Bronchial epithelial cell (primary cell): ENCODE results near the gene CA5A. TPM values are rescaled to one million over a fixed set of nuclear protein-coding genes. Genes with fewer than 3 reads are reported as not detected.
"Not testable (repeated sequence)": the region's sequence is repeated elsewhere in the genome, so short reads cannot be mapped to it uniquely, and the experiment has no call there.

Experiments used
- DNase-seq: peaks from one replicate; pipeline ENCODE4 v3.0.0-alpha.2; 2010; ENCODE audit warnings: low read depth
- FAIRE-seq: peaks from 2 replicates; lab custom pipeline; 2011; peaks lifted over from hg19 to GRCh38; lab: Jason Lieb, UNC
- H3K27me3 ChIP-seq: 2 replicates; pipeline ENCODE4 v1.5.1; 2011; ENCODE audit warnings: low read length; ENCODE audit not compliant: control insufficient read depth, insufficient read depth
- H3K36me3 ChIP-seq: 2 replicates; pipeline ENCODE4 v1.5.1; 2011; ENCODE audit warnings: low read length; ENCODE audit not compliant: control insufficient read depth, insufficient read depth
- H3K4me3 ChIP-seq: 2 replicates; pipeline ENCODE4 v1.5.1; 2011; ENCODE audit warnings: mild to moderate bottlenecking, low read depth, low read length, control low read depth
- total RNA-seq: library from RNA; depleted of rRNA; stranded (reverse); fragments of >200 nt; gene quantifications from 2 replicates; pipeline ENCODE4 v1.2.1, GENCODE V29; 2014
- TF ChIP-seq, protein P1 (sequence below): IDR thresholded peaks from 2 replicates; pipeline ENCODE4 v1.5.1; 2011; ENCODE audit warnings: mild to moderate bottlenecking, moderate library complexity, low read length, control low read depth, inconsistent platforms; ENCODE audit not compliant: insufficient read depth, severe bottlenecking

CA5A gene
- total RNA-seq, 1 donor from 2014 or later, result not detected

DNA sequence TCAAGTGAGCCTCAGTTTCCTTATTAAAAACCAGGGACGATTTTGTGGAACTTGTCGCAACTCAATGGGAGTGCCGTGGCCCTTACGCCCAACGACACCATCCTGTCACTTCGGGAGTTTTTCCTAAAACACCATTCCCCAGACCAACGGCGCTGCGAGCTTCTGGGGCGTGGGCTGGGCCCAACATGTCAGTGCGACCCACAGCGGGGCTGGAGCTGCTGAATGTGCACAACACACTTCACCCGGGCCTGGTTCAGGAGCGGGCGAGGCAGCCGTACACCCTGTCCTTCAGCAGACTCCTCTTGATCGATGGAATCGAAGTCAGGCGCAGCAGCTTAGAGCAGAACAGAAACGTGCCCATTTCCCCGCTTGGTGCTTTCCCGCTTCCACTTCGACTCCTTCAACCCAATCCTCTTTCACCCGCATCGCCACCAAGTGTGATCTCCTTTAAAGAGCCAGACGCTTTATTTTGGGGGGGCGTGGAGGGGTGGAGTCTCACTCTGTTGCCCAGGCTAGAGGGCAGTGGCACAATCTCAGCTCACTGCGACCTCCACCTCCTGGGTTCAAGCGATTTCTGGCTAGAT is 53.8 kb downstream of the CA5A start:
- TF ChIP-seq, protein P1, sequence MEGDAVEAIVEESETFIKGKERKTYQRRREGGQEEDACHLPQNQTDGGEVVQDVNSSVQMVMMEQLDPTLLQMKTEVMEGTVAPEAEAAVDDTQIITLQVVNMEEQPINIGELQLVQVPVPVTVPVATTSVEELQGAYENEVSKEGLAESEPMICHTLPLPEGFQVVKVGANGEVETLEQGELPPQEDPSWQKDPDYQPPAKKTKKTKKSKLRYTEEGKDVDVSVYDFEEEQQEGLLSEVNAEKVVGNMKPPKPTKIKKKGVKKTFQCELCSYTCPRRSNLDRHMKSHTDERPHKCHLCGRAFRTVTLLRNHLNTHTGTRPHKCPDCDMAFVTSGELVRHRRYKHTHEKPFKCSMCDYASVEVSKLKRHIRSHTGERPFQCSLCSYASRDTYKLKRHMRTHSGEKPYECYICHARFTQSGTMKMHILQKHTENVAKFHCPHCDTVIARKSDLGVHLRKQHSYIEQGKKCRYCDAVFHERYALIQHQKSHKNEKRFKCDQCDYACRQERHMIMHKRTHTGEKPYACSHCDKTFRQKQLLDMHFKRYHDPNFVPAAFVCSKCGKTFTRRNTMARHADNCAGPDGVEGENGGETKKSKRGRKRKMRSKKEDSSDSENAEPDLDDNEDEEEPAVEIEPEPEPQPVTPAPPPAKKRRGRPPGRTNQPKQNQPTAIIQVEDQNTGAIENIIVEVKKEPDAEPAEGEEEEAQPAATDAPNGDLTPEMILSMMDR, result no peak
- H3K36me3 ChIP-seq, result no peaks in the 10 kb centered on the region
- H3K4me3 ChIP-seq, result no peak overlapping the region
- FAIRE-seq, result no peak
- peaks cover 16% of the 10 kb centered on the region for H3K27me3 ChIP-seq
- no peak for DNase-seq

DNA sequence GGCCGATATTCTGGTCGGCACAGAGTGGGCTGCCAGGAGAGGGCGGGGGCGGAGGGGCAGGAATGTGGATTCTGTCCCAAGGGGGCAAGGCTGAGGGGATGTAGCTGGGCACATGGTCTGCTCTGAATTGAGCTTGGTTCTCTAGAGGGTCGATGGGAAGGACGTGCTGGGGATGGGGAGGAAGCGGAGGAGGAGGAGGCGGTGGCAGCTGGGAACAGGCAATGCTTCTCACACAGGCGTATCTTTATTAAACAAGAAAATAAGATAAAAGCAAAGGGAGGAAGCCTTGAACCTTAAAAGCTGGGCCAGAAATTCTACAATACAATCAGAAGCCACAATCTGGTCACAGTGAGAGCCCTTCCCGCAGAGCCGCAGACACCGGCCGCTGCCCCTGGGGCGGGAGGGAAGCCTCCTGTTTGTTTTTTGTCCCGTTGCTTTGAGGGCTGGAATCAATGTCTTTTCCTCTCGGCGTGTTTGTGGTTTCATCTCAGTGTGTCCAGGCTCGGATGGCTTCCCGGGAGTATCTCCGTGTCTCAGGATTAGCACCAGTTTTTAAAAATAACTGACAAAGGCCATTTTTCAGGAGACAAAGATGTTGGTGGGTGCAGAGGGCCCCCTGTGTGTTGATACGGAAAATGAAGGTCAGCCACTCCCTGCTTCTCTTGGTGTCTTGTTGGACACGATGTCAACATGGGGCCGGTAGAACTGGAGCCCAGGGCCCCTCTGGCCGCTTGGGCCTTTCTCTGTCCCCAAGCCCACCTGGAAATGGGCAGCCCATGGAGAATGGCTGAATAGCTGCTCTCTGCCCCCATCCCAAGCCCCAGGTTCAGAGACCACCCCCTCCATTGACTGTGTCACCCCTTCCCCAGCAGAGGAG is 54.8 kb downstream of the CA5A start:
- Histone ChIP-seq H3K36me3 (no peaks in the 10 kb centered on the region), H3K27me3 (peaks cover 16% of the 10 kb centered on the region), H3K4me3 (no peak overlapping the region)
- DNase-seq (no peak), FAIRE-seq (no peak)
- TF ChIP-seq, protein P1, result no peak

DNA sequence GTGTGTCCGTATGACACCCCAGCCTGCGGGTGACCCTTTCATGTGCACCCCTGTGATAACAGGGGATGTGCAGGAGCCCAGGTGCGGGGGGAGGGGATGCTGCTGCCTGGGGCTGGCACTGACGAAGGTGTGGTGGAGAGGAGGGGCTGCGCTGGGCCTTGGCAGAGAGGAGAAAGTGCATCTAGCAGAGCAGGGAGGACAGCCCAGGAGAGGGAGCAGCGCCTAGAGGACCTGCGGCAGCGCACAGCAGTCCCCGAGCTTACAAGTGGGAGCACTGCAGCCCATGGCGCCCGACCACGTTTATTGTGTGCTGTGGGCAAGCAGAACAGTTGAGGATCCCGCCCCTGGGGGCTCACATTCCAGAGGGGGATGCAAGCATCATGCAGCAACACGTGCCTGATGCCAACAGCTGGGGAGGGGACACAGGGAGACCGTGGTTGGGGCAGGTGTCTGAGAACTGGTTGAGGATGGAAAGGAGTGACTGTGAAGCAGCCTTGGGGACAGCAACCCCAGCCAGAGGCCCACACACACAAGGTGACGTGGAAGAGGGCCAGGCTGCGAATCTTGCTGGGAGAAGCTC is 56.1 kb downstream of the CA5A start:
- DNase-seq (no peak), FAIRE-seq (no peak)
- H3K36me3 ChIP-seq, result no peaks in the 10 kb centered on the region
- TF ChIP-seq, protein P1, result no peak
- H3K27me3 ChIP-seq, result peaks cover 16% of the 10 kb centered on the region
- no peak overlapping the region for H3K4me3 ChIP-seq

DNA sequence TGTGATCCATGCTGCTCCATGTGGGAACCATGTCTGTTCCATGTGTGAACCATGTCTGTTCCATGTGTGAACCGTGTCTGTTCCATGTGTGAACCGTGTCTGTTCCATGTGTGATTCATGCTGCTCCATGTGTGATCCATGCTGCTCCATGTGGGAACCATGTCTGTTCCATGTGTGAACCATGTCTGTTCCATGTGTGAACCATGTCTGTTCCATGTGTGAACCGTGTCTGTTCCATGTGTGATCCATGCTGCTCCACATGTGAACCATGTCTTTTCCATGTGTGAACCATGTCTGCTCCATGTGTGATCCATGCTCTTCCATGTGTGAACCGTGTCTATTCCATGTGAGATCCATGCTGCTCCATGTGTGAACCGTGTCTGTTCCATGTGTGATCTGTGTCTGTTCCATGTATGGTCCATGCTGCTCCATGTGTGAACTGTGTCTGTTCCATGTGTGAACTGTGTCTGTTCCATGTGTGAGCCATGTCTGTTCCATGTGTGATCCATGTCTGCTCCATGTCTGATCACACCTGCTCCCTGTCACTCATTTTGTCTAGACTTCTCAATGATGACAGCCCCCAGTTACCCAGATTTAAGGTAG is 56.8 kb downstream of the CA5A start:
- H3K36me3 ChIP-seq, H3K4me3 ChIP-seq, FAIRE-seq, DNase-seq: not testable (repeated sequence)
- peaks cover 16% of the 10 kb centered on the region for H3K27me3 ChIP-seq

DNA sequence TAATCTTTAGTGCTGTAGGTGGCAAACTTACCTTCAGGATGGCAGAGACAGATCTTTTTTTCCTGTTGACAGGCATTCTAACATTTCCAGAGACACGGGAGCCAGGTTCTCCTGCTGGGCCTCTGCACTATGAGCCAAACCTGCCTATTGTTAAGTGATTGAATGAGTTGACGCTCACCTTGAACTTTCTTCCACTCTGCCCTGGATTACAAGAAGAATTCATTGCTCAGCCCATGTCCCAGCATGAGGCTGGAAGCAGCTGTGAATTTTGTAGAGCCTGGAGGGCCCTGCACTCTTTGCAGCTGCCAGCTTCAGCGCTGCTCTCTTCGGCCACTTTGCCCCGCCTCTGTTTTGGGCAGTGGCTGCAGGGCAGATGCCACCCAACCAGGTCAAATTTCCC is 57.6 kb downstream of the CA5A start:
- DNase-seq (no peak), FAIRE-seq (no peak)
- no peaks in the 10 kb centered on the region for H3K36me3 ChIP-seq
- H3K4me3 ChIP-seq, result no peak overlapping the region
- TF ChIP-seq, protein P1, result no peak
- H3K27me3 ChIP-seq, result peaks cover 16% of the 10 kb centered on the region
